OCI-LY3 (cell line): ENCODE data around the gene RPL31.

Source experiments
- CTCF ChIP-seq: fragments of 200-600, 300-600 bp; sonication (generic); IDR thresholded peaks from 2 replicates; pipeline ENCODE4 v1.5.1; 2014; ENCODE audit warnings: antibody characterized with exemption, low read length, low read depth
- EZH2phosphoT487 ChIP-seq: fragments of 200-600 bp; shearing (Covaris generic); IDR thresholded peaks from 2 replicates; pipeline ENCODE4 v1.6.1; 2018; ENCODE audit warnings: antibody characterized with exemption, mixed run types, low read depth

DNA sequence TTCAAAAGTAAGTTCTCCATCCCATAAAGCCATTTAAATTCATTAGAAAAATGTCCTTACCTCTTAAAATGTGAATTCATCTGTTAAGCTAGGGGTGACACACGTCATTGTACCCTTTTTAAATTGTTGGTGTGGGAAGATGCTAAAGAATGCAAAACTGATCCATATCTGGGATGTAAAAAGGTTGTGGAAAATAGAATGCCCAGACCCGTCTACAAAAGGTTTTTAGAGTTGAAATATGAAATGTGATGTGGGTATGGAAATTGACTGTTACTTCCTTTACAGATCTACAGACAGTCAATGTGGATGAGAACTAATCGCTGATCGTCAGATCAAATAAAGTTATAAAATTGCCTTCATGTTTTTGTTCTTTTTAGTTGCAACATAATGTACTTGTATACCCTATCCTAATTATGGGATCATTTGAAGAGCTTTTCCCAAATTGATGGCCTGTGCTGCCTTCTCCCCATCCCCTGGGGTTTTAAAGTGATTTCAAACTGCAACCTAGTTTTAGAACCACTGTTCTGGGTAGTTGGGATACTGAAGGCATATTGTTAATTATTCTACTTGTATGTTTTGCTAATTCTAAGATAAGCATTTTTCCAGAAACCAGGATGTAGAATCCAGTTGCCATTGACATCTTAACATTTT is 4.1 kb downstream of the RPL31 start:
- TF ChIP-seq CTCF (no peak), EZH2phosphoT487 (no peak)
